GM19468 (cell line): Measurements from ENCODE around the gene SSUH2.
"Not testable (repeated sequence)": the region's sequence is repeated elsewhere in the genome, so short reads cannot be mapped to it uniquely, and the experiment has no call there.

ENCODE experiments used
- ATAC-seq: cut with Tn5 transposase; IDR thresholded peaks from one replicate; pipeline ENCODE4 v1.9.1; 2021; ENCODE audit warnings: mild to moderate bottlenecking, moderate library complexity, moderate number of reproducible peaks; ENCODE audit not compliant: unreplicated experiment; ENCODE audit errors: extremely low read depth

SSUH2 gene, protein sequence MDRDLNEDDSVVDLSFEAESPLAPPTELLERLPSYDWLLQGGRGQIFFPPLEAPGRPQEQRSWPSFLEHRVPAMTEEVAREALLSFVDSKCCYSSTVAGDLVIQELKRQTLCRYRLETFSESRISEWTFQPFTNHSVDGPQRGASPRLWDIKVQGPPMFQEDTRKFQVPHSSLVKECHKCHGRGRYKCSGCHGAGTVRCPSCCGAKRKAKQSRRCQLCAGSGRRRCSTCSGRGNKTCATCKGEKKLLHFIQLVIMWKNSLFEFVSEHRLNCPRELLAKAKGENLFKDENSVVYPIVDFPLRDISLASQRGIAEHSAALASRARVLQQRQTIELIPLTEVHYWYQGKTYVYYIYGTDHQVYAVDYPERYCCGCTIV

DNA sequence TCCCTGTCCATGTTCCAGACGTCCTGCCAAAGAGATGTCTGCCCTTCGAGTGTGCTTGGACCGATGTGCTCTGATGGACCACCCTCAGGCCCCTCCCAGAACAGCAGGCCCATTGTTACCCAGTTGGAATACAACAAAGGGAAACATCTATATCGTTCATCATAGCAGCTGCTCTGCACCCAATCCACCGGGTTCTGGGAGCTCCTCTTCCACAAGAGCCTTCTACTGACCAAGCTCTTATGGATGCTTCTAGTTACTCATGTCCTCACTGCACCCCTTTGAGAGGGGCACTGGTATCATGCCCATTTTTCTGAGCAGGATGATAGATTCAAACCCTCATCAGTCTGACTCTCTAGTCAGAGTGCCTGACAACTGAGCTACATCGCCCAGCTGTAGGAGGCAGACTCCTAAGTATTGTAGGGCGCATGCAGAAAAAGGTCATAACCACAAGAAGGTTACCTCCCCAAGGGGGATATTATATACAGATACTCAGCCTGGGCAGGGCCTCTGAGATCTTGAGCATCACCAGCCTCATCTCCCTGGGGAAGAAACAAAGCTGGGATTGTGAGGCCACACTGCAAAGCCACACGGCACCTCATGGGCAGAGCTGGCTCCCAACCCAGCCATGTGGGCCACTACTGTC, at the start of gene SSUH2:
Gene SSUH2, minus strand, starts transcription at position 51 of the 643 bp plus-strand sequence. Its CDS starts 40 bp downstream, at position 11.
- ATAC-seq = no peak

DNA sequence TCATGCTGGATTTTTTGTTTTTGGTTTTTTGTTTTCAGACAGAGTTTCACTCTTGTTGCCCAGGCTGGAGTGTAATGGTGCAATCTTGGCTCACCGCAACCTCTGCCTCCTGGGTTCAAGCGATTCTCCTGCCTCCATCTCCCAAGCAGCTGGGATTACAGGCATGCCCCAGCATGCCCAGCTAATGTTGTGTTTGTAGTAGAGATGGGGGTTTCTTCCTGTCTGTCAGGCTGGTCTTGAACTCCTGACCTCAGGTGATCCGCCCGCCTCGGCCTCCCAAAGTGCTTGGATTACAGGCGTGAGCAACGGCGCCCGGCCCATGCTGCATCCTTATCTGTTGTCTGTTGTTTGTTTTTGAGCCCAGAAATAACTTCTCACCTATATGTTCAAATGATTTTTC, 46.7 kb upstream of the SSUH2 start:
- ATAC-seq = not testable (repeated sequence)

DNA sequence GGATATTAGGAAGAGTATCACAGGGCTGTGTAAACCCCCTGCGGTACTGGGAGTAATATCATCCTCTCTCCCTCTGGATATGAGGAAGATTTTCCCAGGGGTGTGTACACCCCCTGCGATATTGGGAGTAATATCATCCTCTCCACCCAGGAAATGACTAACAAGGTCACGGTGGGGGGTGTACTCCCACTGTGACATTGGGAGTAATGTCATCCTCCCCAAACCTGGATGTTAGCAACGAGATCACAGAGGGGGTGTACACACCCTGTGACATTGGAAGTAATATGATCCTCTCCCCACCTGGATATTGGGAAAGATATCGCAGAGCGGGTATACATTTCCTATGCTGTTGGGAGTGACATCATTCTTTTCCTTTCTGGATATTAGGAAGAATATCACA, 40.4 kb upstream of the SSUH2 start:
- ATAC-seq = not testable (repeated sequence)

DNA sequence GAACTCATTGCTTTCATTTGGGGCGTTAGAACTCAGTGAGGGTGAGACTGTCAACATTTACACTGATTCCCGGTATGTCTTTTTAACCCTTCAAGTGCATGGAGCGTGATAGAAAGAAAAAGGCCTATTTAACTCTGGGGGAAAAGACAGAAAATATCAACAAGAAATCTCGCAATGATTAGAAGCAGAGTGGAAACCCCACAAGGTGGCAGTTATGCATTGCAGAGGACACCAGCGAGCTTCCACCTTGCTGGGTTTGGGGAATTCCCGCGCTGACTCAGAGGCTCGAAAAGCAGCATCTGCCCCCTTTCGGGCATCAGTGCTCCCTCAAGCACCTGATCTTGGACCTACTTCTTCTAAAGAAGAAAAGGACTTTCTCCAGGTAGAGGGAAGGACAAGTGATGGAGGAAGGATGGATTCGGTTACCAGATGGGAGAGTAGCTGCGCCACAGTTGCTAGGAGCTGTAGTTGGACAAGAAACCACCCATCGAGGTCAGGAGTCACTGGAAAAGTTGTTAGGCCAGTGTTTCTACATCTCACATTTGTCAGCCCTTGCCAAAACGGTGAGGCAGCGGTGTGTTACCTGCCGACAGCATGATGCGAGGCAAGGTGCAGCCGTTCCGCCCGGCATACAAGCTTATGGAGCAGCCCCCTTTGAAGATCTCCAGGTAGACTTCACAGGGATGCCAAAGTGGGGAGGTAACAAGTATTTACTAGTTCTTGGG, 38.4 kb upstream of the SSUH2 start:
- not testable (repeated sequence) for ATAC-seq

DNA sequence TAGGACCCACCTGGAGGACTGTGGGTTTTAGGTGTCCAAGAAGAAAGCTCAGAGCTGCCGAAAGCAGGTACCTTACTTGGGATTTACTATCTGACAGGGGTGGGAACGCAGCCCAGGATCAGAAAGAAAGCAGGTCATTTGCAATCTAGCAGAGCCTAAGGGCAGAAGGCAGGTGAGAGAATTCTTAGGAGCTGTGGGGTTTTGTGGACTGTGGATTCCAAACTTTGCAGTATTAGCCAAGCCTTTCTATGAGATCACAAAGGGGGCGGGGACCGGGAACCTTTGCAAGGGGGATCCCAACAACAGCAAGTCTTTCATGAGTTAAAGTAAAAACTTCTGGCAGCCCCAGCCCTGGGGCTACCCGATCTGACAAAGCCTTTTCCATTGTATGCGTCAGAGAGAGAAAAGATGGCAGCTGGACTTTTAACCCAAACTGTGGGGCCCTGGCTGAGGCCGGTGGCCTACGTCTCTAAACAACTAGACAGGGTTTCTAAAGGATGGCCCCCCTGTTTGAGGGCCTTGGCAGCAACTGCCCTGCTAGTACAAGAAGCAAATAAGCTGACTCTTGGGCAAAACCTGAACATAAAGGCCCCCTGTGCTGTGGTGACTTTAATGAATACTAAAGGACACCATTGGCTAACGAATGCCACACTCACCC, 37.4 kb upstream of the SSUH2 start:
- ATAC-seq = not testable (repeated sequence)

DNA sequence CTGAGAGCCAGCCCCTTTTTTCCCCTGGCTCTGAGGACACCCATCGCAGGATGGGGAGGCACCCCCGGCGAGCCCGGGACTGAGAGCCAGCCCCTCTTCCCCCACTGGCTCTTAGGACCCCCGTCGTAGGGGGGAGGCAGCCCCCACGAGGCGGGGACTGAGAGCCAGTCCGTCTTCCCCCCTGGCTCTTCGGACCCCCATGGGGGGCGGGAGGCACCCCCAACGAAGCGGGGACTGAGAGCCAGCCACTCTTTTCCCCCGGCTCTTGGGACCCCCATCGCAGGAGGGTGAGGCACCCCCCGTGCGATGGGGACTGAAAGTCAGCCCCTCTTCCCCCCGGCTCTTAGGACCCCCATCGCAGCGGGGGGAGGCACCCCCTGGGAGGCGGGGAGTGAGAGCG, 36.8 kb upstream of the SSUH2 start:
- no peak for ATAC-seq

DNA sequence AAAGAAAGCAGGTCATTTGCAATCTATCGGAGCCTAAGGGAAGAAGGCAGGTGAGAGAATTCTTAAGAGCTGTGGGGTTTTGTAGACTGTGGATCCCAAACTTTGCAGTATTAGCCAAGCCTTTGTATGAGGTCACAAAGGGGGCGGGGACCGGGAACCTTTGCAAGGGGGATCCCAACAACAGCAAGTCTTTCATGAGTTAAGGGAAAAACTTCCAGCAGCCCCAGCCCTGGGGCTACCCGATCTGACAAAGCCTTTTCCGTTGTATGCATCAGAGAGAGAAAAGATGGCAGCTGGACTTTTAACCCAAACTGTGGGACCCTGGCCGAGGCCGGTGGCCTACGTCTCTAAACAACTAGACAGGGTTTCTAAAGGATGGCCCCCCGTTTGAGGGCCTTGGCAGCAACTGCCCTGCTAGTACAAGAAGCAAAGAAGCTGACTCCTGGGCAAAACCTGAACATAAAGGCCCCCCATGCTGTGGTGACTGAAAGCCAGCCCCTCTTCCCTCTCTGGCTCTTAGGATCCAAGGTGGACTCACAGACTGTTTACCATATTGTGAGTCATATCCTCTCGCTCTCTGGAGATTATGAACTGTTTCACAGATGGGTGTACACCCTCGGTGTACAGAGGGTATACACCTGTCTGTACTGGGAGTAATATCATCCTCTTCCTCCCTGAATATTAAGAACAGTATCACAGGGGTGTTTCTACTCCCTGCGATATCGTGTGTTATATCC, 35.4 kb upstream of the SSUH2 start:
- ATAC-seq = not testable (repeated sequence)

DNA sequence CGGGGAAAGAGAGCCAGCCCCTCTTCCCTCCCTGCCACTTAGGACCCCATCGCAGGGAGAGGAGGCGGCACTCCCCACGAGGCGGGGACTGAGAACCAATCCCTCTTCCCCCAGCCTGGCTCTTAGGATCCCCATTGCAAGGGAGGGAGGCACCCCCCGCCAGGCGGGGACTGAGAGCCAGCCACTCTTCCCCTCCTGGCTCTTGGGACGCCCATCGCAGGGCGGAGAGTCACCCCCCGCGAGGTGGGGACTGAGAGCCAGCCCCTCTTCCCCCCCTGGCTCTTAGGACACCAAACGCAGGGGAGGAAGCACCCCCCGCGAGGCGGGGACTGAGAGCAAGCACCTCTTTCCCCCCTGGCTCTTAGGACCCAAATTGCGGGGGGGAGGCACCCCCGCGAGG, 34.2 kb upstream of the SSUH2 start:
- no peak for ATAC-seq

DNA sequence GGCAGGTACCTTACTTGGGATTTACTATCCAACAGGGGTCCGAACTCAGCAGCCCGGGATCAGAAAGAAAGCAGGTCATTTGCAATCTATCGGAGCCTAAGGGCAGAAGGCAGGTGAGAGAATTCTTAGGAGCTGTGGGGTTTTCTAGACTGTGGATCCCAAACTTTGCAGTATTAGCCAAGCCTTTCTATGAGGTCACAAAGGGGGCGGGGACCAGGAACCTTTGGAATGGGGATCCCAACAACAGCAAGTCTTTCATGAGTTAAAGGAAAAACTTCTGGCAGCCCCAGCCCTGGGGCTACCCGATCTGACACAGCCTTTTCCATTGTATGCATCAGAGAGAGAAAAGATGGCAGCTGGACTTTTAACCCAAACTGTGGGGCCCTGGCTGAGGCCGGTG, 32.7 kb upstream of the SSUH2 start:
- ATAC-seq = not testable (repeated sequence)

DNA sequence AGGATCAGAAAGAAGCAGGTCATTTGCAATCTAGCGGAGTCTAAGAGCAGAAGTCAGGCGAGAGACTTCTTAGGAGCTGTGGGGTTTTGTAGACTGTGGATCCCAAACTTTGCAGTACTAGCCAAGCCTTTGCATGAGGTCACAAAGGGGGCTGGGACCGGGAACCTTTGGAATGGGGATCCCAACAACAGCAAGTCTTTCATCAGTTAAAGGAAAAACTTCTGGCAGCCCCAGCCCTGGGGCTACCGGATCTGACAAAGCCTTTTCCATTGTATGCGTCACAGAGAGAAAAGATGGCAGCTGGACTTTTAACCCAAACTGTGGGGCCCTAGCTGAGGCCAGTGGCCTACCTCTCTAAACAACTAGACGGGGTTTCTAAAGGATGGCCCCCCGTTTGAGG, 31.0 kb upstream of the SSUH2 start:
- not testable (repeated sequence) for ATAC-seq

DNA sequence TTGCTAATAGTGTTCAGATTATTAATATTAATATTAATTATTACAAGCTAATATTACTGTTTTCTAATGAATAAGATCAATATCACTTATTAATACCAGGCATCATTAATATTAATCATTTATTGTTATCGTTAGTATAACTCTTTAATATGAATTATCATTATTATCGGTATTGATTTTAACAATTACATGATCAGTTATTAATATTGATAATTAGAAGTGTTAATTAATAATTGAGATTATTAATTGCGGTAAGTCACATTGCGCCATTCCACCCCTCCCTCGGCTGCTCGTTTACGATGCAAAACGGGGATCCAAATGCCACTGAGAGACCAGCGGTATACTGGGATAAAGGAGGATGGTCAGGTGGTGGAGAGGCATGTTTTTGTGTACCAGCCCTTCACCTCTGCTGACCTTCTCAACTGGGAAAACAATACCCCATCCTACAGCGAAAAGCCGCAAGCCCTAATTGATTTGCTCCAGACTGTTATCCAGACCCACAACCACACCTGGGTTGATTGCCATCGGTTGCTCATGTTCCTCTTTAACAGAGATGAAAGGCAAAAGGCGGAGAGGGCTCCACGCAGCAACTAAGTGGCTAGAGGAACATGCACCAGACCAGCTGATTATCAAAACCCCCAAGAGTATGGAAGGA, 28.6 kb upstream of the SSUH2 start:
- no peak for ATAC-seq

DNA sequence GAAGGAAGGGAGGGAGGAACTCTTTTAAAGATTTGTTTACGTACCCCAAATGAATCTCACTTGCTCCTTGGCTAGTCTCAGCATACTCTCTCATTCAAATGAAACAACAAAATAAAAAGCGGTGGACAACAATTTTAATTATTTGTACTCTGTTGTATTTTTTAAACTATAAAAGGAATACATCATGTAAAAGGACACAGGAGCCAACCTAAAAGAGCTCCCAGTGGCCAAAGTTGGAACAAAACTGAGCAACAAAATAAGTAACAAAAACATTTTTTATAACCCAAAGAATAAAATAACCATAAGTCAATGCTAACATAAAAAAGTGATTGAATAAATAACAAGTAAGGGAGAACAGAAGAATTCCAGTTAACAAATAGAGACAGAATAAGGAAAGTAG, 24.4 kb upstream of the SSUH2 start:
- ATAC-seq = no peak

DNA sequence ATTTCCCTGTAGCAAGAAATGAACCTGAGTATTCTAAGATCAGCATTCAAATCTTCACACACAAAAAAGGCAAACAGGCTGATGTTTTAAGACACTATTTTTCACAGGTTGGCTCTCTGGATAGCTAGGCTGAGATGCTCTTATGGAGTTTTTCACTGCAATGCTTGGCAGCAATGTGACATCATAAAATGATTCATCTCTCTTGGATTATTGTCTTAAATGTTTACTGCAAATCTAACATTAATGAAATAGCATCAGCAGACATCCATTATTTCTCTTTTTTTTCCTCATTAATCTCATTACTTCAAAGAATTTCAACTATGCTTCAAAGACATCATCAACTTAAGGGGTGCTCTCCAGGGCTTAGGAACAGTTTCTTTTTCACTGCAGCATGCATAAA, 23.6 kb upstream of the SSUH2 start:
- no peak for ATAC-seq

DNA sequence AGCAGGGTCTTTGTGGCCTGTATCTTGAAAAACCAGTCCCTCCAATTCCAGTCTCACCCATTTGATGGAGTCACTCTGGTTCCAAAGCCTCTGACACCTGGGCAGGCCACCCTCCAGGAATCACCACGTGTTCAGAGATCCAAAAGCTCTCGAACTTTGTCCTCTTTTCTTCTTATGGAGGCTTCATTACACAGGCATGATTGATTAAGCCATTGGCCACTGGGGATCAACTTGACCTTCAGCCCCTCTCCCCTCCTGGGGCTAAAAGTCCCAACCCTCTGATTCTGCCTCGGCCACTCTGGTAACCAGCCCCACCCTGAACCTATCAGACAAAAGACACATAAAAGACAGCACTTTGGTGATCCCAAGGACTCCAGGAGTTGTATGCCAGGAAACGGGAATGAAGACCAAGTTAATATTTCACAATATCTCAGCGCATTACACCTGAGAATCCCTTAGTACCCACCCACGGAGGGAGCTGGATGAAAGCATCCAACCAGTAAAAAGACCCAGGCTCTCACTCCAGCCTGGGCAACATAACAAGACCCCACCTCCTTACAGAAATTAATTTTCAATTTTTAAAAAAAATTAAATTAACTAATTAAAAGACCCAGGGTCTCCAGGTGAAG, 23.0 kb upstream of the SSUH2 start:
- ATAC-seq = no peak

DNA sequence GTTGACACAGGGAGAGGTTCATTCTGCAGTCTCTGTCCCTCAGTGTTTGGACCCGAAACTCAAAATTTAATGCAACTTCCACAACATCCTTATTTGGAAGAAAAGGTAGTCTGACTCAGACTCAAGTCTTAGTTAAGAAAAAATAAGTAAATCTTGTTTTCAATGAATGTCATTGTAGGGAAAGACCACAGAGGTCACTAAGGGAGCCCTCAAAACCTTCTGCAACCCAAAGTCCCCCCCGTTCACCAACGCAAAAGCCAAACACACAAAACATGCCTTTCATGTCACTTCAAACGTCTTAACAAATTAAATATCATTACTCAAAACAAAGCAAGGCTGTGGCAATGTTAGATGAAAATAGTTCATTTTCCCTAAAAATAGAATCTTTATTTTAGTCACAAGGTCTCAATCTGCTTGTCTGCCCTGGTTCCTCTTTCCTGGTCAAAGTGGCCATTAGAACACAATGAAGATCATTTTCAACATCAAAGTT, 20.9 kb upstream of the SSUH2 start:
- peak; percentile 32 for ATAC-seq

DNA sequence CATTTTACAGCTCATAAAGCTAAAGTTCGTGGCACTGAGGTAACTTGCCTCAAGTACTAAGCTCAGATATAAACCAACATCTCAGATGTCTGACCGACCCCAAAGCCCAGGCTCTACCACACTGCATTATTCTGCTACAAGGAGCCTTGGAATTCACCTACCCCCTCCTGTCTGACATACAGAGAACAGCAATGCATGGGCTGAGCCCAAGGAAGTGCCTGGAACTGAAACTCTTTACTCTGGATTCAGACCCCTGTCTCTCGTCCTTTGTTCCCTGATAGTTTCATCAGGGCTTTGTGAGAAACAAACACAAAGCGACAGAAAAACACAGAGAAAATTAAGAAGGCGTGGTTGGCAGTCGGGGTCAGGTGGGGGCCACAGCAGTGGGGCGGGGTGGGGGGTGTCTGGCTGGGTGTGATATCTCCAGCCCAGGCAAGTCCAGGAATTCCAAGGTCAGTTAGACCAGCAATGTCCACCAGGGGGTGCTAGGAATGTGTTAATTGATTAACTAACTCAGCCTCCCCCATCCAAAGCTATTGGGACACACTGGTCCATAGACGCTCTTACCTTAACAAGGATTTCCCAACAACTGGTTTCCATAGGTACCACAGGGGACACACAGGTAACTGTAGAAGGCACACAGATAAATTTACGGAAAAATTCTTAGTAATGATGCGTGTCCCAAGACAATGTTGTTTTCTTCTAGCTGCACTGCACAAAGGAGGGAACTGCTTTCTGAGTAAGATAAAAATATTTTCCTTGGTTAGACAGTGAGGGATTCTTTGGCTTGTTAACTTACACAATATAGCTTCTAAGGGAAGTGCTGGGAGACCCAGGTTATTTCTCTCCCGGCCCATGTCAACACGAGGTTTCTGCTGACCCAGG, 18.8 kb upstream of the SSUH2 start:
- ATAC-seq = no peak

DNA sequence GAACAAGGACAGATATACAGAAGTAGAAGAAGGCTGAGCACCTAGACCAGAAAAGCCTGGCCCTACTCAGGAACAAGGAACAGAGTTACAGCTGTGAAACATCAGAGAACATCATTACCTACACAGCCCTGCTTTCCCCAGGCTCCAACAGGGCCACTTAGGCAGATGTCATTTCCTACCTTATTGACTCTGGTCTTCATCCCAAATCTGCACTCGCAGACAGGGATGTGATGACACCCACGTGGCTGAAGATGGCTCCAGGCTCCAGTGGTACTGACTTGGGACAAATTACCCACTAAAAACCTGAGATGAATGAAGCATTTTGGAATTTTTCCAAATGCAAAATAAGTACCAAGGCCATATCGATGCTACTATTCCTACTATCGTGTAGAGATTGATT, 18.0 kb upstream of the SSUH2 start:
- no peak for ATAC-seq
